ENCODE data around the gene P2RY14. TPM values are rescaled to one million over a fixed set of nuclear protein-coding genes. Genes with fewer than 3 reads are reported as not detected.

P2RY14 gene
- total and polyA plus RNA-seq, 4 donors: 2.1 to 11.0 (median 2.5) TPM

DNA sequence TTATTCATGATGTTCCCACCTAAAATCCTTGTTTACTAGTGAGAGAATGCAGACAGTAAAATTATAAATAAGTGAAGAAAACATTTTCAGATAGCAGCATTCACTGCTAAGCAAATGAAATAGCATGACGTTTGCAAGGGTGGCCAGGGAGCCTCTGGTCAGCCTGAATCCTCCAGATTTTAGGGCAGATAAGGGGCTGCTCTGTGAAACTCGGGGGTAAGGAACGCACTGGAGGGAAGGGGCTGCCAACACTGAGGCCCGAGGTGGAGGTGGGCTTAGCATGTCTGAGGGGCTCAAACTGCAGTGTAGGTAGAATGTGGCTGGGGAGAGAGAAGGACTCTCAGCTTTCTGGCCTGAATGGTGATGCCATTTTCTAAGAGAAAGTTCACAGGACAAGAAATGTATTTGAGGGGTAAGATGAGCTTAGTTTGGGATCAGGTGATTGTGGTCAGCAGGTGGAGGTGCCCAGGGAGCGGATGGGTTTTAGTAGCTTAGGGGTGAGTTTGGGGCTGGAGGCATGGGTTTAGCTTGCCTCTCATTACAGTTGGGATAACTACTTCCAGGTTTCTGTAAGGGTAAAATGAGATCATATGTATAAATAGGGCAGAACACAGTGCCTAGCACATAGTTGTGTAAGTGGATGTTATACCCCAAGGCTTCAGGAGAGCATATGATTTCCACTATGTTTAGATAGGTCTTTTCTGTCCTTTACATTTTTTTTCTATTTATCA, 95.8 kb downstream of the P2RY14 start:
- H3K4me3 ChIP-seq: no peak overlapping the region
- TF ChIP-seq, protein P1, sequence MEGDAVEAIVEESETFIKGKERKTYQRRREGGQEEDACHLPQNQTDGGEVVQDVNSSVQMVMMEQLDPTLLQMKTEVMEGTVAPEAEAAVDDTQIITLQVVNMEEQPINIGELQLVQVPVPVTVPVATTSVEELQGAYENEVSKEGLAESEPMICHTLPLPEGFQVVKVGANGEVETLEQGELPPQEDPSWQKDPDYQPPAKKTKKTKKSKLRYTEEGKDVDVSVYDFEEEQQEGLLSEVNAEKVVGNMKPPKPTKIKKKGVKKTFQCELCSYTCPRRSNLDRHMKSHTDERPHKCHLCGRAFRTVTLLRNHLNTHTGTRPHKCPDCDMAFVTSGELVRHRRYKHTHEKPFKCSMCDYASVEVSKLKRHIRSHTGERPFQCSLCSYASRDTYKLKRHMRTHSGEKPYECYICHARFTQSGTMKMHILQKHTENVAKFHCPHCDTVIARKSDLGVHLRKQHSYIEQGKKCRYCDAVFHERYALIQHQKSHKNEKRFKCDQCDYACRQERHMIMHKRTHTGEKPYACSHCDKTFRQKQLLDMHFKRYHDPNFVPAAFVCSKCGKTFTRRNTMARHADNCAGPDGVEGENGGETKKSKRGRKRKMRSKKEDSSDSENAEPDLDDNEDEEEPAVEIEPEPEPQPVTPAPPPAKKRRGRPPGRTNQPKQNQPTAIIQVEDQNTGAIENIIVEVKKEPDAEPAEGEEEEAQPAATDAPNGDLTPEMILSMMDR (IDR thresholded peaks at IDR 0.05; ENCODE audit: control extremely low read depth, extremely low read depth): no peak
- DNase-seq (no peak), ATAC-seq (ENCODE audit: insufficient read depth, low FRiP score) (no peak)
- H3K27me3 ChIP-seq (ENCODE audit: control insufficient read depth in 3 of 3, insufficient read depth in 3 of 3, low read length in 2 of 3): no peaks in the 10 kb centered on the region
- no peaks in the 10 kb centered on the region for H3K9me3 ChIP-seq (ENCODE audit: control insufficient read depth in 4 of 4, insufficient read depth in 3 of 4, low read length in 3 of 4)
- WGBS, 2 donors: 72 to 81% methylated on average over 5 of the region's 5 CpGs
- no peaks in the 10 kb centered on the region for H3K36me3 ChIP-seq (ENCODE audit: control insufficient read depth in 4 of 4, insufficient read depth in 4 of 4, low read length in 4 of 4)
- no peak overlapping the region for H3K9ac ChIP-seq (ENCODE audit: insufficient read depth in 1 of 2, low read length in 2 of 2)
- H3K27ac ChIP-seq (ENCODE audit: low read depth in 1 of 2, low read length in 1 of 2): no peak overlapping the region
- H3K4me1 ChIP-seq (ENCODE audit: control insufficient read depth in 5 of 5, insufficient read depth in 5 of 5, low read length in 5 of 5): peaks cover 0 to 2% (median 0%) of the 10 kb centered on the region in 5 donors

DNA sequence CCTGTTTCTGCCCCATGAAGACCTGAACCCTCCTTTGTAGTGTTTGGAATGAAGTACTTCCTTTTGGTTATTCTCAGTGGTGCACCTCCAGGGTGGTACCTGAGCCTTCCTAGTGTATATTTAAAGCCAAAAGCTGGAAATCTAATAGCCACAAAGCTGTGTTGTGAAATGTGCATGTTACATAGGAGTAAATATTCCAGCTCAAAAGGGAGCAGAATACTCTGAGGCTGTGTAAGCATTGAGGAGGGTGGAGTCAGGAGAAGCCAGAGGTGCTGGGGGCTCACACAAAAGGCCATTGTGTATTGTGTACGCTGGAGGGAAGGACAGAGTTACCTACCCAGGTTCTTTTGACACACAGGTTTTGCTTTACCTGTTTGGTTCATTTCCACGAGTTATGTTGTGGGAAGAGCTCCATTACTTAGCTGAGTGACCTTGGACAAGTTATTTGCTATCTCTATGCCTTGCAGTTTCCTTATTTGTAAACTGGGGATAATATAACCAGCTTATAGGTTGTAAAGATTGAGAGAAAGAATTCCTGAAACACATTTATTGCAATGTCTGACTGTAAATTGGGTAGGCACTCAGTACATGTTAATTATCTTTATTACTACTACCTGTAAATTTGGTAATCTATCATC, 100.0 kb downstream of the P2RY14 start:
- DNase-seq (no peak), ATAC-seq (ENCODE audit: insufficient read depth, low FRiP score) (no peak)
- H3K9me3 ChIP-seq (ENCODE audit: control insufficient read depth in 4 of 4, insufficient read depth in 3 of 4, low read length in 3 of 4): no peaks in the 10 kb centered on the region
- 76 to 98% methylated on average over 2 of the region's 2 CpGs for WGBS, 2 donors
- H3K27ac ChIP-seq (ENCODE audit: low read depth in 1 of 2, low read length in 1 of 2): no peak overlapping the region
- TF ChIP-seq, protein P1 (IDR thresholded peaks at IDR 0.05; ENCODE audit: control extremely low read depth, extremely low read depth): no peak
- H3K9ac ChIP-seq (ENCODE audit: insufficient read depth in 1 of 2, low read length in 2 of 2): no peak overlapping the region
- no peaks in the 10 kb centered on the region for H3K36me3 ChIP-seq (ENCODE audit: control insufficient read depth in 4 of 4, insufficient read depth in 4 of 4, low read length in 4 of 4)
- no peaks in the 10 kb centered on the region for H3K27me3 ChIP-seq (ENCODE audit: control insufficient read depth in 3 of 3, insufficient read depth in 3 of 3, low read length in 2 of 3)
- no peaks in the 10 kb centered on the region for H3K4me1 ChIP-seq (ENCODE audit: control insufficient read depth in 5 of 5, insufficient read depth in 5 of 5, low read length in 5 of 5)
- H3K4me3 ChIP-seq: no peak overlapping the region

DNA sequence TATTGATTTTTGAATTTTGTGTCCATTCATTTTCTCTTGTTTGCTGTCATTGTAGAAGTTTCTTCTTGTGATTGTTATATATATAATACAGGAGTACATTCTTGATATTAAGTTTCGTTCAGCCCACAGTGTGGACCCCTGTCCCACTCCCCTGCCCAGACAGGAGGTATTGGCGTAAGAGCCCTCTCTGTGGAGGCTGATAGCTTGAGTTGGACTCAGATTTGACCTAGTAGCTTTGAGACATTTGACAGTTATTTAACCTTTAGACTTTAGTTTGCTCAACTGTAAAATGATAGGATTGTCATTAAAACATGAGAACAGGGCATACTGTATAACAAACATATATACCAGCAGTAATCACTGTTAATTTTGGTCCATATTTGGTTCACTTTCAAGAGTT, 102.4 kb downstream of the P2RY14 start:
- 95 to 100% methylated on average over 2 of the region's 2 CpGs for WGBS, 2 donors
- H3K27ac ChIP-seq (ENCODE audit: low read depth in 1 of 2, low read length in 1 of 2): no peak overlapping the region
- no peak overlapping the region for H3K4me3 ChIP-seq
- TF ChIP-seq, protein P1 (IDR thresholded peaks at IDR 0.05; ENCODE audit: control extremely low read depth, extremely low read depth): no peak
- ATAC-seq (ENCODE audit: insufficient read depth, low FRiP score) (no peak), DNase-seq (no peak)
- no peaks in the 10 kb centered on the region for H3K27me3 ChIP-seq (ENCODE audit: control insufficient read depth in 3 of 3, insufficient read depth in 3 of 3, low read length in 2 of 3)
- H3K4me1 ChIP-seq (ENCODE audit: control insufficient read depth in 5 of 5, insufficient read depth in 5 of 5, low read length in 5 of 5): peaks cover 0 to 2% (median 0%) of the 10 kb centered on the region in 5 donors
- H3K9ac ChIP-seq (ENCODE audit: insufficient read depth in 1 of 2, low read length in 2 of 2): no peak overlapping the region
- no peaks in the 10 kb centered on the region for H3K36me3 ChIP-seq (ENCODE audit: control insufficient read depth in 4 of 4, insufficient read depth in 4 of 4, low read length in 4 of 4)
- H3K9me3 ChIP-seq (ENCODE audit: control insufficient read depth in 4 of 4, insufficient read depth in 3 of 4, low read length in 3 of 4): no peaks in the 10 kb centered on the region
